ENCODE measurements around the gene EZR.

DNA sequence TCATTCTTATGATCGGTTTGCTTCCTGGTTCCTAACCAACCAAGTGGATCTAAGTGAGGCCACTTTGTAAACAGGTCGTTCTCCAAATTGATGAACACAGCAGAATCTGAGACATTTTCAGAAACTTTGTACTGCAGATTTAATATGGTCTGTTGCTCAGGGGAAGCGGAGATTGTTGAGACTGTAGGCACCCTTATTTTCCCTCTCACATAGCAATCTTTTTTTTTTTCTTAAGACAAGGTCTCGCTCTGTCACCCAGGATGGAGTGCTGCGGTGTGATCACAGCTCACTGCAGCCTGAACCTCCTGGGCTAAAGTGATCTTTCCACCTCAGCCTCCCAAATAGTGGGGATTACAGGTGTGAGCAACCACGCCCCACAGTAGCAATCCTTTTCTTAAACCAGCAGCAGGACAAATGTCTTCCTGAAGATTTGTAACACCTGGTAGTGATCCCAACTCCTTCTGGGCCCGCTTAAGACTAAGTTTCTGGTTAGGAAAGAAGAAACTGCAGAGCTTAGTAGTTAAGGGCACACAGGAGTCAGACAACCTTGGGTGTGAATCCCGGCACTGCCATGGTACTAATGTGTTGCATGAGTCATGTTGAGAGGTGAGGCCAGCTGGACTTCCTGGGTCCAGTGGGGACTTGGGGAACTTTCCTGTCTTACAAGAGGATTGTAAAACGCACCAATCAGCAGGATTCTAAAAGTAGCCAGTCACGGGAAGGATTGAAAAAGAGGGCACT lies 48.4 kb upstream of the EZR start:
- TF ChIP-seq, protein P1, sequence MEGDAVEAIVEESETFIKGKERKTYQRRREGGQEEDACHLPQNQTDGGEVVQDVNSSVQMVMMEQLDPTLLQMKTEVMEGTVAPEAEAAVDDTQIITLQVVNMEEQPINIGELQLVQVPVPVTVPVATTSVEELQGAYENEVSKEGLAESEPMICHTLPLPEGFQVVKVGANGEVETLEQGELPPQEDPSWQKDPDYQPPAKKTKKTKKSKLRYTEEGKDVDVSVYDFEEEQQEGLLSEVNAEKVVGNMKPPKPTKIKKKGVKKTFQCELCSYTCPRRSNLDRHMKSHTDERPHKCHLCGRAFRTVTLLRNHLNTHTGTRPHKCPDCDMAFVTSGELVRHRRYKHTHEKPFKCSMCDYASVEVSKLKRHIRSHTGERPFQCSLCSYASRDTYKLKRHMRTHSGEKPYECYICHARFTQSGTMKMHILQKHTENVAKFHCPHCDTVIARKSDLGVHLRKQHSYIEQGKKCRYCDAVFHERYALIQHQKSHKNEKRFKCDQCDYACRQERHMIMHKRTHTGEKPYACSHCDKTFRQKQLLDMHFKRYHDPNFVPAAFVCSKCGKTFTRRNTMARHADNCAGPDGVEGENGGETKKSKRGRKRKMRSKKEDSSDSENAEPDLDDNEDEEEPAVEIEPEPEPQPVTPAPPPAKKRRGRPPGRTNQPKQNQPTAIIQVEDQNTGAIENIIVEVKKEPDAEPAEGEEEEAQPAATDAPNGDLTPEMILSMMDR (IDR thresholded peaks at IDR 0.05; ENCODE audit: borderline replicate concordance, extremely low read depth, low read length, poor library complexity, severe bottlenecking) = no peak
- no peak for TF ChIP-seq EZH2 (IDR thresholded peaks at IDR 0.05; ENCODE audit: borderline replicate concordance, low read depth, low read length, severe bottlenecking)
